PC-3 (cell line): Measurements from ENCODE around the gene LGALS16. TPM values are rescaled to one million over a fixed set of nuclear protein-coding genes. Genes with fewer than 3 reads are reported as not detected.

ENCODE experiments used
- ATAC-seq: fragments of 200-7000 bp; cut with Tn5 transposase; 2 replicates; pipeline ENCODE4 v1.9.1; 2020; ENCODE audit warnings: mild to moderate bottlenecking, moderate library complexity
- Bru-seq: library from RNA; stranded (reverse); fragments of 400-500 nt; gene quantifications from one replicate; lab custom pipeline; 2021; lab: Mats Ljungman, UMichigan
- BruChase-seq, 2 experiments: library from RNA; stranded (reverse); fragments of 400-500 nt; gene quantifications; one replicate each; lab custom pipeline; 2021; lab: Mats Ljungman, UMichigan
- BruUV-seq: library from RNA; stranded (reverse); fragments of 400-500 nt; replicated peaks from 2 replicates; lab custom pipeline; 2021; lab: Mats Ljungman, UMichigan
- CTCF ChIA-PET: fragments of 300-600 bp; sonication (Branson Sonifier 250); formaldehyde crosslinking; loops from one replicate; lab custom pipeline; 2022; ENCODE audit warnings: antibody characterized with exemption; lab: Charles Lee
- POLR2A ChIA-PET: fragments of 300-600 bp; sonication (Branson Sonifier 250); formaldehyde crosslinking; loops from one replicate; lab custom pipeline; 2022; ENCODE audit warnings: antibody characterized with exemption; ENCODE audit not compliant: unreplicated experiment; lab: Charles Lee
- DNase-seq: peaks from one replicate; pipeline ENCODE4 v3.0.0-alpha.2; 2015
- H2AFZ ChIP-seq: fragments of 300-600 bp; sonication (generic); 2 replicates; pipeline ENCODE4 v1.6.0; 2016; ENCODE audit warnings: antibody characterized with exemption, low read length
- H3F3A ChIP-seq: fragments of 300-600 bp; sonication (generic); one replicate; pipeline ENCODE4 v1.6.0; 2017; ENCODE audit warnings: antibody characterized with exemption, low read length, control low read depth, mild to moderate bottlenecking; ENCODE audit not compliant: unreplicated experiment
- H3K27ac ChIP-seq: fragments of 300-600 bp; sonication (generic); 2 replicates; pipeline ENCODE4 v1.5.1; 2016; ENCODE audit warnings: mild to moderate bottlenecking, low read length
- H3K27me3 ChIP-seq: fragments of 300-600 bp; sonication (generic); 2 replicates; pipeline ENCODE4 v1.6.1; 2016; ENCODE audit warnings: low read length, mixed read lengths
- H3K36me3 ChIP-seq: fragments of 300-600 bp; sonication (generic); 2 replicates; pipeline ENCODE4 v1.6.1; 2016; ENCODE audit warnings: low read depth, mixed run types, low read length, mixed read lengths
- H3K4me1 ChIP-seq: fragments of 300-600 bp; sonication (generic); 2 replicates; pipeline ENCODE4 v1.5.1; 2016; ENCODE audit warnings: low read length; ENCODE audit not compliant: insufficient read depth
- H3K4me2 ChIP-seq: fragments of 300-600 bp; sonication (generic); 2 replicates; pipeline ENCODE4 v1.6.0; 2016; ENCODE audit warnings: low read length
- H3K4me3 ChIP-seq: fragments of 300-600 bp; sonication (generic); 2 replicates; pipeline ENCODE4 v1.5.1; 2016; ENCODE audit warnings: mild to moderate bottlenecking, low read length, mixed read lengths
- H3K79me2 ChIP-seq: fragments of 300-600 bp; sonication (generic); 2 replicates; pipeline ENCODE4 v1.6.1; 2017; ENCODE audit warnings: low read length, mixed read lengths
- H3K9ac ChIP-seq: fragments of 300-600 bp; sonication (generic); 2 replicates; pipeline ENCODE4 v1.6.0; 2016; ENCODE audit warnings: mild to moderate bottlenecking, low read length
- H3K9me2 ChIP-seq: fragments of 300-600 bp; sonication (generic); replicated peaks from 2 replicates; pipeline ENCODE4 v1.6.1; 2016; ENCODE audit warnings: mixed run types, low read length, mixed read lengths
- H3K9me3 ChIP-seq: fragments of 300-600 bp; sonication (generic); 2 replicates; pipeline ENCODE4 v1.6.1; 2016; ENCODE audit warnings: low read length, mixed read lengths
- H4K20me1 ChIP-seq: fragments of 300-600 bp; sonication (generic); 2 replicates; pipeline ENCODE4 v1.6.1; 2016; ENCODE audit warnings: low read length, mixed read lengths
- CTCF ChIP-seq: fragments of 300-600 bp; sonication (generic); conservative IDR thresholded peaks from 2 replicates; pipeline ENCODE4 v1.5.1; 2017; ENCODE audit warnings: antibody characterized with exemption, low read depth, mild to moderate bottlenecking, low read length
- EZH2 ChIP-seq: fragments of 300-600 bp; sonication (generic); IDR thresholded peaks from one replicate; pipeline ENCODE4 v1.6.1; 2017; ENCODE audit warnings: antibody characterized with exemption, mild to moderate bottlenecking, low read length; ENCODE audit not compliant: unreplicated experiment
- EZH2phosphoT487 ChIP-seq: fragments of 300-600 bp; sonication (generic); IDR thresholded peaks from 2 replicates; pipeline ENCODE4 v1.6.1; 2018; ENCODE audit warnings: mild to moderate bottlenecking, antibody characterized with exemption, low read length, borderline replicate concordance
- intact Hi-C: fragments of 100-400 bp; cut with micrococcal nuclease; formaldehyde crosslinking; loops from 2 replicates; pipeline ENCODE4 v1.9.0; 2023
- long read RNA-seq: library from polyadenylated mRNA; unstranded; transcript quantifications from one replicate; pipeline ENCODE4 v2.0.0, GENCODE V29; 2021; ENCODE audit not compliant: unreplicated experiment
- total RNA-seq: library from RNA; depleted of rRNA; stranded (reverse); fragments of >200 nt; gene quantifications from 2 replicates; pipeline ENCODE4 v1.2.3, GENCODE V29; 2014; rRNA removed

The LGALS16 gene
- total RNA-seq (not detected in 2 replicates), Bru-seq, nascent RNA (not detected), BruChase-seq, experiment 1, labeled RNA remaining after a 6-hour chase (not detected), BruChase-seq, experiment 2, labeled RNA remaining after a 2-hour chase (not detected)
- long read RNA-seq: 0 reads

DNA sequence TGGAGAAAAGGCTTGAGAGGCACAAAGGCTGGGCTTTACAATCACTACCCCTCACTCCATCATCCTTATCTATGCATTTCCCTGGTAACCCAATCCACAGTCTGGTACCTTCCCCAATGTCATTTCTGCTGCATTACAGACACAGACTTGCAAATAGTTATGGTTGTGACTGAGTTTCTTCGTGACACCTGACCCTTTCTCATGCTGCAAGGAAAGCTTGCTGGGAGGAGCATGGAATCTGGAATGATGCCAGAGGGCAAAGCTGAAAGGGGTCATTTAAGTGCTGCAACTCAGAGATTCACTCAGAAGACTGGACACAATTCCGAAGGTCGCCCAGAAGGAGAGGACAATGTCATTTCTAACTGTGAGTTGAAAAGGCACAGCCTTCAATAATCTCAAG, at the start of gene LGALS16:
TSS of gene LGALS16 (plus strand) at position 301 of the 400 bp plus-strand sequence. CDS start at position 350, 49 bp downstream.
- ChIA-PET CTCF (no interaction called here), POLR2A (no interaction called here)
- Histone ChIP-seq H3K4me1 (no peaks in the 10 kb centered on the region), H3K27ac (no peak within 1 kb of the TSS), H3K4me2 (no peak within 1 kb of the TSS), H3K9ac (no peak within 1 kb of the TSS), H2AFZ (no peak within 1 kb of the TSS), H3K9me3 (no peaks in the 10 kb centered on the region), H3K4me3 (no peak within 1 kb of the TSS), H3K9me2 (no peaks in the 10 kb centered on the region), H4K20me1 (no peaks in the 10 kb centered on the region), H3K36me3 (no peaks in the 10 kb centered on the region), H3F3A (no peaks in the 10 kb centered on the region), H3K27me3 (peaks cover 16% of the 10 kb centered on the region; the same call in 1 of the 2 replicates), H3K79me2 (no peaks in the 10 kb centered on the region)
- BruUV-seq: no TSS peak
- DNase-seq (no peak), ATAC-seq (no peak)
- TF ChIP-seq EZH2 (no peak), EZH2phosphoT487 (no peak), CTCF (no peak)
- intact Hi-C loops: no loop called here

GRCh38 chr19:39607021-39607420, 48.7 kb upstream of the LGALS16 start:
- Histone ChIP-seq H3K4me2 (no peak overlapping the region), H3K9ac (no peak overlapping the region), H4K20me1 (no peaks in the 10 kb centered on the region), H3K4me1 (no peaks in the 10 kb centered on the region), H3K36me3 (no peaks in the 10 kb centered on the region), H3K27ac (no peak overlapping the region), H3K27me3 (peaks cover 71% of the 10 kb centered on the region), H3F3A (no peaks in the 10 kb centered on the region), H3K9me2 (no peaks in the 10 kb centered on the region), H3K9me3 (no peaks in the 10 kb centered on the region), H3K4me3 (no peak overlapping the region), H3K79me2 (no peaks in the 10 kb centered on the region), H2AFZ (no peak overlapping the region)
- POLR2A ChIA-PET: no interaction called here
- no TSS peak for BruUV-seq
- CTCF ChIA-PET: no interaction called here
- intact Hi-C loops: no loop called here
- TF ChIP-seq EZH2phosphoT487 (no peak), CTCF (no peak), EZH2 (no peak)
- DNase-seq: no peak
- ATAC-seq: no peak

DNA sequence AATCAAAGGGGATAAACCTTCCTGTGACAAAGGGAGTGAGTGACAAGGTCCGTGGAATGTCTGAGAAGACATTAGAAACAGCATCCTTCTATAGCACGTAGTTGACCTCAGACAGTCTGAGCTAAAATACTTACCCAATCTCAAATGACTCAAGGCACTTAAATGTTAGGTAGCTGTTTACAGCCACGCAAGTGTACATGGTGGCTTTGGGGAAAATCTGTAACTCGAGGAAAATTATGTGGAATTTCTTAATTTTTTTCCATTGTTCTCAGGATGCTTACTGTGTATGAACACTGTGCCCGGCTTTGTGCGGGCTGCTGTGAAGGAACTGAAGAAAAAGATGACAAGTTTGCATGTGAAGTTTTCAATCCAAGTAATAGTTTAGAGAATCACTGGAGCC, 48.2 kb upstream of the LGALS16 start:
- H3F3A ChIP-seq: no peaks in the 10 kb centered on the region
- ChIA-PET POLR2A (no interaction called here), CTCF (no interaction called here)
- DNase-seq (no peak), ATAC-seq (no peak)
- peaks cover 66% of the 10 kb centered on the region for H3K27me3 ChIP-seq
- no peak overlapping the region for H3K4me3 ChIP-seq
- no peaks in the 10 kb centered on the region for H3K9me3 ChIP-seq
- H3K4me1 ChIP-seq: no peaks in the 10 kb centered on the region
- TF ChIP-seq CTCF (no peak), EZH2 (no peak), EZH2phosphoT487 (no peak)
- intact Hi-C loops: no loop called here
- H2AFZ ChIP-seq: no peak overlapping the region
- no peaks in the 10 kb centered on the region for H3K9me2 ChIP-seq
- no peak overlapping the region for H3K9ac ChIP-seq
- H4K20me1 ChIP-seq: no peaks in the 10 kb centered on the region
- no peak overlapping the region for H3K4me2 ChIP-seq
- no TSS peak for BruUV-seq
- no peak overlapping the region for H3K27ac ChIP-seq
- H3K79me2 ChIP-seq: no peaks in the 10 kb centered on the region
- H3K36me3 ChIP-seq: no peaks in the 10 kb centered on the region
